ENCODE results near the gene RILPL1. TPM values are rescaled to one million over a fixed set of nuclear protein-coding genes. Genes with fewer than 3 reads are reported as not detected.
"Not testable (repeated sequence)": the region's sequence is repeated elsewhere in the genome, so short reads cannot be mapped to it uniquely, and the experiment has no call there.

RILPL1 gene
- total RNA-seq, 1 donor from 2014 or later: 4.8 TPM

- DNase-seq (ENCODE audit: low read depth in 2 of 2): no peak
Measured at GRCh38 chr12:123494124-123494851, 39.2 kb downstream of the RILPL1 start.

GRCh38 chr12:123492339-123493039 is 41.0 kb downstream of the RILPL1 start:
- not testable (repeated sequence) for DNase-seq (ENCODE audit: low read depth in 2 of 2)

- no peak for DNase-seq (ENCODE audit: low read depth in 2 of 2)
Measured at GRCh38 chr12:123491481-123491880, 42.0 kb downstream of the RILPL1 start.

- DNase-seq (ENCODE audit: low read depth in 2 of 2): no peak
Measured at GRCh38 chr12:123491056-123491455, 42.5 kb downstream of the RILPL1 start.

- no peak for DNase-seq (ENCODE audit: low read depth in 2 of 2)
Measured at GRCh38 chr12:123490089-123490488, 43.4 kb downstream of the RILPL1 start.

- DNase-seq (ENCODE audit: low read depth in 2 of 2): no peak
Measured at GRCh38 chr12:123489580-123489979, 43.9 kb downstream of the RILPL1 start.

- no peak for DNase-seq (ENCODE audit: low read depth in 2 of 2)
Measured at GRCh38 chr12:123488539-123489230, 44.8 kb downstream of the RILPL1 start.

GRCh38 chr12:123487428-123487827 is 46.1 kb downstream of the RILPL1 start:
- no peak for DNase-seq (ENCODE audit: low read depth in 2 of 2)

- DNase-seq (ENCODE audit: low read depth in 2 of 2): no peak
Measured at GRCh38 chr12:123485756-123486155, 47.8 kb downstream of the RILPL1 start.

- DNase-seq (ENCODE audit: low read depth in 2 of 2): no peak
Measured at GRCh38 chr12:123483602-123484248, 49.8 kb downstream of the RILPL1 start.

- DNase-seq (ENCODE audit: low read depth in 2 of 2): no peak
Measured at GRCh38 chr12:123482876-123483275, 50.6 kb downstream of the RILPL1 start.

GRCh38 chr12:123481251-123481650 is 52.3 kb downstream of the RILPL1 start:
- DNase-seq (ENCODE audit: low read depth in 2 of 2): not testable (repeated sequence)

- peak in 1 of 2 donors; percentile 15 for DNase-seq (ENCODE audit: low read depth in 2 of 2)
Measured at GRCh38 chr12:123479442-123480180, 53.9 kb downstream of the RILPL1 start.

- peak; percentile 89 to 92 for DNase-seq (ENCODE audit: low read depth in 2 of 2)
Measured at GRCh38 chr12:123478762-123479161, 54.8 kb downstream of the RILPL1 start.

- DNase-seq (ENCODE audit: low read depth in 2 of 2): no peak
Measured at GRCh38 chr12:123478069-123478468, 55.5 kb downstream of the RILPL1 start.

- DNase-seq (ENCODE audit: low read depth in 2 of 2): no peak
Measured at GRCh38 chr12:123475246-123475703, 58.2 kb downstream of the RILPL1 start.

GRCh38 chr12:123474485-123475245 is 58.9 kb downstream of the RILPL1 start:
- DNase-seq (ENCODE audit: low read depth in 2 of 2): no peak

GRCh38 chr12:123472438-123472849 is 61.1 kb downstream of the RILPL1 start:
- no peak for DNase-seq (ENCODE audit: low read depth in 2 of 2)

- DNase-seq (ENCODE audit: low read depth in 2 of 2): no peak
Measured at GRCh38 chr12:123471374-123472068, 62.0 kb downstream of the RILPL1 start.

GRCh38 chr12:123469978-123470377 is 63.5 kb downstream of the RILPL1 start:
- no peak for DNase-seq (ENCODE audit: low read depth in 2 of 2)

Measured in lung microvascular endothelial cell (primary cell).